Ishikawa (cell line): ENCODE data around the gene ARHGAP26.

Experiments
- CEBPB ChIP-seq: IDR thresholded peaks from 2 replicates; pipeline ENCODE4 v1.6.1; 2012
- CREB1 ChIP-seq: IDR thresholded peaks from 2 replicates; pipeline ENCODE4 v1.6.1; 2012; ENCODE audit warnings: low read depth
- EGR1 ChIP-seq: IDR thresholded peaks from 2 replicates; pipeline ENCODE4 v1.6.1; 2012
- EP300 ChIP-seq: IDR thresholded peaks from 2 replicates; pipeline ENCODE4 v1.6.1; 2012; ENCODE audit warnings: borderline replicate concordance
- FOXM1 ChIP-seq: IDR thresholded peaks from 2 replicates; pipeline ENCODE4 v1.6.1; 2012; ENCODE audit warnings: low read depth, borderline replicate concordance
- MAX ChIP-seq: IDR thresholded peaks from 2 replicates; pipeline ENCODE4 v1.6.1; 2012
- NFIC ChIP-seq: IDR thresholded peaks from 2 replicates; pipeline ENCODE4 v1.6.1; 2012
- RAD21 ChIP-seq: IDR thresholded peaks from 2 replicates; pipeline ENCODE4 v1.6.1; 2012; ENCODE audit warnings: low read depth
- REST ChIP-seq: IDR thresholded peaks from 2 replicates; pipeline ENCODE4 v1.6.1; 2012; ENCODE audit warnings: low read depth, mild to moderate bottlenecking
- TAF1 ChIP-seq: IDR thresholded peaks from 2 replicates; pipeline ENCODE4 v1.6.1; 2012; ENCODE audit warnings: low read depth, mild to moderate bottlenecking
- TCF12 ChIP-seq: IDR thresholded peaks from 2 replicates; pipeline ENCODE4 v1.6.1; 2012; ENCODE audit warnings: low read depth
- TEAD4 ChIP-seq: IDR thresholded peaks from 2 replicates; pipeline ENCODE4 v1.6.1; 2012
- USF1 ChIP-seq: IDR thresholded peaks from 2 replicates; pipeline ENCODE4 v1.6.1; 2012
- YY1 ChIP-seq: IDR thresholded peaks from 2 replicates; pipeline ENCODE4 v1.6.1; 2012; ENCODE audit warnings: low read depth
- ZBTB7A ChIP-seq: IDR thresholded peaks from 2 replicates; pipeline ENCODE4 v1.6.1; 2012; ENCODE audit warnings: low read depth

ARHGAP26 gene

GRCh38 chr5:142803428-142804125, 33.4 kb downstream of the ARHGAP26 start:
- TF ChIP-seq RAD21, result no peak

- no peak for TF ChIP-seq TCF12
- TF ChIP-seq CEBPB, result no peak
- no peak for TF ChIP-seq EP300
- TF ChIP-seq TEAD4, result no peak
- no peak for TF ChIP-seq RAD21
- TF ChIP-seq EGR1, result no peak
- TF ChIP-seq TAF1, result no peak
- TF ChIP-seq CREB1, result no peak
- TF ChIP-seq ZBTB7A, result no peak
- TF ChIP-seq USF1, result no peak
- no peak for TF ChIP-seq YY1
- TF ChIP-seq NFIC, result no peak
- no peak for TF ChIP-seq FOXM1
- no peak for TF ChIP-seq MAX
- TF ChIP-seq REST, result no peak
Observed at GRCh38 chr5:142805339-142805738, 35.2 kb downstream of the ARHGAP26 start.

- TF ChIP-seq TCF12 (no peak), CEBPB (no peak), CREB1 (no peak), NFIC (no peak), TEAD4 (no peak), TAF1 (no peak), EP300 (no peak), REST (no peak), YY1 (no peak), USF1 (no peak), ZBTB7A (no peak), MAX (no peak), EGR1 (no peak)
Observed at GRCh38 chr5:142806841-142807267, 36.7 kb downstream of the ARHGAP26 start.

- no peak for TF ChIP-seq TEAD4
Observed at GRCh38 chr5:142807372-142807911, 37.3 kb downstream of the ARHGAP26 start.

- no peak for TF ChIP-seq FOXM1
- TF ChIP-seq REST, result no peak
- TF ChIP-seq EP300, result no peak
- no peak for TF ChIP-seq TCF12
- no peak for TF ChIP-seq TEAD4
- TF ChIP-seq CREB1, result no peak
Observed at GRCh38 chr5:142808878-142809598, 38.9 kb downstream of the ARHGAP26 start.
